HG03439 (cell line): Measurements from ENCODE around the gene TEX22.
"Not testable (repeated sequence)": the region's sequence is repeated elsewhere in the genome, so short reads cannot be mapped to it uniquely, and the experiment has no call there.

Experiments
- ATAC-seq: cut with Tn5 transposase; IDR thresholded peaks from one replicate; pipeline ENCODE4 v1.9.1; 2021; ENCODE audit warnings: mild to moderate bottlenecking, moderate library complexity; ENCODE audit not compliant: unreplicated experiment

The TEX22 gene, protein sequence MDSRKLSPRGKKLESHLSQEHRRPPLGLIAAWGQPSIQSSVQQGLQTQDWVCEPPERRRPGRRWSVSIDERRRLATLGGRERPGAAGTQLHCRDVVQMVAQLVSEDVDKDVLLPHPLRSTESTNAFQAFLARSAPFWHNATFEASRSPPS

GRCh38 chr14:105398044-105398725 is at the start of gene TEX22:
TEX22 (plus strand) TSS chr14:105398538; CDS start chr14:105399341, 803 bp downstream.
- peak; percentile 73 for ATAC-seq

- no peak for ATAC-seq
Observed at GRCh38 chr14:105348945-105349699, 49.2 kb upstream of the TEX22 start.

- ATAC-seq, result no peak
Observed at GRCh38 chr14:105349992-105350391, 48.3 kb upstream of the TEX22 start.

DNA sequence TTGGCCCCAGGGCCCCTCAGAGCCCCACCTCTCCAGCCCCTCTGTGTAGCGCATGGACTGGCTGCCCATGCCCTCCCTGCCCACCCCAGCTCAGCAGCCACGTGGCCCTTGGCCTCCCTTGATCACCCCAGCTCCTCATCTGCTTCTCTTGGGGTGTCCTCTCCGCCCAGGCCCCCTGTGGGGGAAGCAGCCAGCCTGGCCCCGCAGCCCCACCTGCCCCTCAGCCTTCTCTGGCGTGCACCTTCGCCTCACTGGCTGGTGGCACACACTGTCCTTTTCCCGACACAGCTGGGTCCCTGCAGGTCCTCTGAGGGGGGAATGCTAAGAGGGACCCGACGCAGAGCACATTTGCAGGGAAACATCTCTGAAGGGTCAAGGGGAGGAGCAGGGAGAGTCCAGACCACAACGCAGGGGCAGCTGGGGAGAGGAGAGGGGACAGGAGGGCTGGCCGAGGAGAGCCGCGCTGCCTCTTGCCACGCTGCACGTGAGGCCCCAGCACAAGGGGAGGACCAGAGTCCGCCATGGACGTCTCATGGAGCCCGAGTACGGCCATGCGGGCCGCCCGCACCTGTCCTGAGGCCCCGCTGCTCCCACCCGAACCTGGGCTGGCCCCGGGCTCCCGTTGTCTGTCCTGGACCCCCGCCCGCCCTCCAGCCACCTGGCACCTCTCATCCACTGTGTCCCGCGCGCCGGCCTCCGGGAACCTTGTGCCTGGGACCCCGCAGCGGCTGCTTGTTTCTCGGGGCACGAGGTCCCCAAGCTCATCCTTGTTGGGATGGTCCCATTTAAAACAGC is 47.7 kb upstream of the TEX22 start:
- ATAC-seq, result no peak

- ATAC-seq, result no peak
Observed at GRCh38 chr14:105351410-105351809, 46.9 kb upstream of the TEX22 start.

DNA sequence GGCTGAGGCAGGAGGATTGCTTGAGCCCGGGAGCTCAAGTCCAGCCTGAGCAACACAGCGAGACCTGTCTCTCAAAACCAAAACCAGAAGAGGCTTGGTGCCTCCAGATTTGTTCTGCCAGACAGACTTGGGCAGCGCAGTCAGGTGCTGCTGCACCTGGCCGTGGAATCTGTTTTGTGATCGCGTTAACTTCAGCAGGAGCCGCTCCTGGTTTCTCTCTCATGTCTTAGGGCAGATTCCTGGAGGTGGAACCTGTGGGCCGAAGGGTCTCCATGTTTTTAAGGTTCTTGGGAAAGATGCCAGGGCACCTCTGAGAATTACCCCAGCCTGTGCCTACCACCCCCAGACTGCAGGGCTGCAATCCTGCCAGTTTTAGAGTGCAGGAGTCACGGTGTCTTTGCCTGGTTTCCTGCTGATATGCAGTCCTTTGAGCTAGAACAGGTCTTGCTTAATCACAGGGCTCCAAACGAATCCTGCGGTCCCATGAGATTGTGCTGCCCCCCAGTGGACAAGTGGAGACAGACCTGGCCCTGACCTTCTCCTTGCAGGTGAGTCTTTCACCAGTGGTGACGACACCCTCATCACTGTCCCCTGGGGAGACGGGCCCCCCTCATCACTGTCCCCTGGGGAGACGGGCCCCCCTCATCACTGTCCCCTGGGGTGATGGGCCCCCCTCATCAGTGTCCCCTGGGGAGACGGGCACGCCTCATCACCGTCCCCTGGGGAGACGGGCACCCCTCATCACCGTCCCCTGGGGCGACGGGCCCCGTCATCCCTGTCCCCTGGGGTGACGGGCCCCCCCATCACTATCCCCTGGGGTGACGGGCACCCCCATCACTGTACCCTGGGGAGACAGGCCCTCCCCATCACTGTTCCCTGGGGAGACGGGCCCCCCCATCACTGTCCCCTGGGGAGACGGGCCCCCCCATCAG is 46.2 kb upstream of the TEX22 start:
- no peak for ATAC-seq

DNA sequence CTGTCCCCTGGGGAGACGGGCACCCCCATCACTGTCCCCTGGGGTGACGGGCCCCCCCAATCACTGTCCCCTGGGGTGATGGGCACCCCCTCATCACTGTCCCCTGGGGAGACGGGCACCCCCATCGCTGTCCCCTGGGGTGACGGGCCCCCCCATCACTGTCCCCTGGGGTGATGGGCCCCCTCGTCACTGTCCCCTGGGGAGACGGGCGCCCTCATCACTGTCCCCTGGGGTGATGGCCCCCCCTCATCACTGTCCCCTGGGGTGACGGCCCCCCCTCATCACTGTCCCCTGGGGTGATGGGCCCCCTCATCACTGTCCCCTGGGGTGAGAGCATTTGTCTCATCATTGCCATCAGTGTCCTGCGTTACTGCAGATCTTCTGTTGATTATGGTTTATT is 45.2 kb upstream of the TEX22 start:
- no peak for ATAC-seq

- no peak for ATAC-seq
Observed at GRCh38 chr14:105354541-105354940, 43.8 kb upstream of the TEX22 start.

DNA sequence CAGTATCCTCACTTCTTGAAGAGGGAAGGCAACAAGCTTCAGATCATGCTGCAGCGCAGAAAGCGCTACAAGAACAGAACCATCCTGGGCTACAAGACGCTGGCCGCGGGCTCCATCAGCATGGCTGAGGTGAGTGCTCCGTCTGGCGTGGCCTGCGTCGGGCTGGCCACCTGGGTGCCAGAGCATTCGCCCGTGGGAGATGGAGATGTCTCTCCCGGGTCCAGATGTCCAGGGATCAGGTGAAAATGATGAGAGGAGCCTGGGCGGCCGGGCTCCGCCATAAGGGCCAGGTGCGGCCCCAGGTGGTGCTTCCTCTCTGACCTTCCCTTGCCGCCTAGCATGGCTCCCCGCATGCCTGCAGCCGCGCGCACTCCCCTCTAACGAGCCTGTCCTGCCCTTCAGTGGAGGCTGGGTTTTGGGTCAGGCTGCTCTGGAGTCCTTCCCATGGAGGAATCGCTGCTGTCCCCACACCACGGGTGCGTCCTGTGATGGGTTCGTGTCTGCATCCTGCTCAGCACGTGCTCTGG is 43.2 kb upstream of the TEX22 start:
- no peak for ATAC-seq

DNA sequence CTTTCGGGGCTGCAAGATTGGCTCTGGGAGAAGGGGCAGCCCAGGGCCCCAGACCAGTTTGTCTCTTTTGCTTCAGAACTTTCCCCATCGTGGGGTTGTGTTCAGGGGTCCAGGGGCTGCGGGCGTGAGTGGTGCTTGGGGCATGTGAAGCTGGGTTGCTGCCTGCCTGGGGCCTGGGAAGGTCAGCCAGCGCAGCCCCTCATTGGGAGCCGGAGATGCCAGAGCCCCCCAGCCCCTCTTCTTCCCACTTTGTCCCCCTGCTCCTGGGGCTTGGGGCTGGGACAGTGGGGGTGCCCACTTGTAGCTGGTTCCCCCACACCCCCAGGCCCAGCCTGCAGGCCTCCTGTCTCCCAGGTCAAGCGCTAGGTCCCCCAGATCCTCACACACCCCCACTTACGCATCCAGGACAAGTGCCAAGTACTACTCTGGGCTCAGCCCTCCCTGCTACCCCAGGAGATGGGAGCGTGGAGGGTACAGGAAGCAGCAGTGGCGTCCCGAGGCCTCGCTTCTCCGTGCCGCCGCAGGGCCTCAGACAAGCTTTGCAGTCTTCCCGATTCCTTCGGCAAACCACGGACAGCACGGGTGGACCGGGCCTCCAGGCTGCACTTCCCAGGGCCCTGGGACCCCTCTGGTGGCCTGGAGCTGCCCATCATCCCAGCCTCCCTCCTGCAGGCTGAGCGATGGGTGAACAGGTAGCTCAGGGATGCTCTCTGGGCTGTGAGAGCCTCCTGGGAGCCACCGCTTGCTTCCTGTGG is 42.3 kb upstream of the TEX22 start:
- ATAC-seq, result no peak

GRCh38 chr14:105356927-105357326 is 41.4 kb upstream of the TEX22 start:
- no peak for ATAC-seq

DNA sequence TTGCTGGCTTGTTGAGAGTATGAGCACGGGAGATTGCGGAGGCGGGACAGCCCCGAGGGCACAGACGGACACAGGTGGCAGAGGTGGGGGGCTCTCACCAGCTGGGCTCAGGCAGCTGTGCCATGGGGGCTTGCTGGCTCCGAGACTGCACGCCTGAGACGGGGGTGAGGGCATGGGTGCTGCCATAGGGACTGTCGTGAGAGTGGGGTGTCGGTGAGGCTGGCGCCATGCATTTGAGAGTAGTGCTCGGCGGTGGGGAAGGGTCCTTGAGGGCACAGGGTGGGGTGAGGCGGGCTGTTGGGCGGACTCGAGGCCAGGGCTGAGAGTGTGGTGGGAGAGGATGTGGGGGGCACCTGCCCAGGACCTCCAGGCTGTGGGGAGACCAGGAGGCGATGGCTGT is 40.7 kb upstream of the TEX22 start:
- ATAC-seq, result no peak

- ATAC-seq, result no peak
Observed at GRCh38 chr14:105358140-105358846, 40.0 kb upstream of the TEX22 start.

GRCh38 chr14:105358943-105359342 is 39.4 kb upstream of the TEX22 start:
- no peak for ATAC-seq

DNA sequence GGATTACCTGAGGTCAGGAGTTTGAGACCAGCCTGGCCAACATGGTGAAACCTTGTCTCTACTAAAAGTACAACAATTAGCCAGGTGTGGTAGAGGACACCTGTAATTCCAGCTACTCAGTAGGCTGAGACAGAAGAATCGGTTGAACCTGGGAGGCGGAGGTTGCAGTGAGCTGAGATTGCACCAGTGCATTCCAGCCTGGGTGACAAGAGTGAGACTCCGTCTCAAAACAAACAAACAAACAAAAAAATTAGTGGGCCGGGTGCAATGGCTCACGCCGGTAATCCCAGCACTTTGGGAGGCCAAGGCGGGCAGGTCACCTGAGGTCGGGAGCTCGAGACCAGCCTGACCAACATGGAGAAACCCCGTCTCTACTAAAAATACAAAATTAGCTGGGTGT is 36.9 kb upstream of the TEX22 start:
- not testable (repeated sequence) for ATAC-seq

DNA sequence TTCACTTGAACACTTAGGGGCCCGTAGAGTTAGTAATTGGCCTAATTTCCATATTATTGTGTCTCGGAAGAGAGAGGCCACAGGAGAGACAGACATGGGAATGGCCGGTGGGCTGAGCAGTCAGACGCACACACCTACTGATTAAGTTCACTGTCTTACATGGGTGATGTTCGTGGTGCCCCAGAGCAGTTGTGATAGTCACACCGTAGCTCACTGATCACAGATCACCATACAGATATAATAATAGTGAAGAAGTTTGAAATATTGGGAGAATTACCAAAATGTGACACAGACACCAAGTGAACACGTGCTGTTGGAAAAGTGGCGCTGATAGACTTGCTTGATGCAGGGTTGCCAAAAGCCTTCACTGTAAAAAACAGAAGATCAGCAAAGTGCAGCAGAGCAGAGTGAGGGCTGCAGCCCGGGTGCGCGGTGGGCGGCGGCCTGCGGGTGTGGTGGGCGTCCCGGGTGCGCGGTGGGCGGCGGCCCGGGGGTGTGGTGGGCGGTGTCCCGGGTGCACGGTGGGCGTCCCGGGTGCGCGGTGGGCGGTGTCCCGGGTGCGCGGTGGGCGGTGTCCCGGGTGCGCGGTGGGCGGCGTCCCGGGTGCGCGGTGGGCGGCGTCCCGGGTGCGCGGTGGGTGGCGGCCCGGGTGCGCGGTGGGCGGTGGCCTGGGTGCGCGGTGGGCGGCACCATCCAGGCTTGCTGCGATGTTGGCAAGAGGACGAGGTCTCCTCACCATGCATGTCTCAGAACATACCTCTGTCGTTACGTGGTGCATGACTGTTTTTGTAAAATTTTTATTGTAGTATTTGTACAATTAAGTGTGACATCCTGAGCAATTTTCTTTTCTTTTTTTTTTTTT is 34.3 kb upstream of the TEX22 start:
- ATAC-seq, result no peak

DNA sequence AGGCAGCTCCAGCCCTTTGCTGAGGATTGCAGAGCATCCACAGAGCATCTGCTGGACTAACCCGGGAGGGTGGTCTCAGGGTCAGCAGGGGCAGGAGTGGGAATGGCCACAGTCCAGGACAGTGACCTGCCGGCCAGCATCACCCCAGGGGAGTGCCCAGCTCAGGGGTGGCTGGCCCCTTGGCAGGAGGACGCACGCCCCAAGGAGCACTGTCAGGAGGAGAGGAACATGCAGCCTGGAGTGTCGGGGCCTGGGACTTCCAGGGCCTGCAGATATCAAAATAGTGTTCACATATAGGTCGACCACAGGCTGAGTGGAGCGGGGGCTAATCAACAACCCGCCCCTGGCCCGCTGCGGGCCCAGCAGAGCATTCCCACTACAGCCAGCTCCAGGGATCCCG is 33.2 kb upstream of the TEX22 start:
- no peak for ATAC-seq

- ATAC-seq, result no peak
Observed at GRCh38 chr14:105365681-105366080, 32.7 kb upstream of the TEX22 start.
